Measurements from ENCODE around the gene MRPL36. TPM values are rescaled to one million over a fixed set of nuclear protein-coding genes. Genes with fewer than 3 reads are reported as not detected.

The MRPL36 gene
- total and polyA plus RNA-seq, 9 of the 15 experiments (the other 6 are each of a cell fraction or from before 2014, with no cell fraction given), result 78.3 to 557 (median 124) TPM

- BruUV-seq (replicated peaks), result no TSS peak
Observed at GRCh38 chr5:1755321-1755949, 44.2 kb downstream of the MRPL36 start.

GRCh38 chr5:1754531-1755220 lies 45.0 kb downstream of the MRPL36 start:
- intact Hi-C loops (cut with micrococcal nuclease), result no loop called here
- no peaks in the 10 kb centered on the region for H3K4me1 ChIP-seq (replicated peaks in 1 of 2; ENCODE audit: control insufficient read depth in 2 of 2, insufficient read depth in 2 of 2, low read length in 2 of 2)
- H3K27me3 ChIP-seq (ENCODE audit: control insufficient read depth in 2 of 2, insufficient read depth in 2 of 2, low read length in 2 of 2), result peaks cover 53 to 71% of the 10 kb centered on the region in 2 experiments
- H3K36me3 ChIP-seq (ENCODE audit: control insufficient read depth, insufficient read depth, low read length), result no peaks in the 10 kb centered on the region
- no peak for TF ChIP-seq NR2C1 (IDR thresholded peaks at IDR 0.05)
- TF ChIP-seq NR2C1 (tag; IDR thresholded peaks at IDR 0.05), result no peak
- TF ChIP-seq ELF1 (tag; IDR thresholded peaks at IDR 0.05), result no peak
- TF ChIP-seq ZNF444 (CRISPR knock-in tag; IDR thresholded peaks at IDR 0.05), result no peak
- no peak for TF ChIP-seq KLF6 (CRISPR knock-in tag; IDR thresholded peaks at IDR 0.05; ENCODE audit: borderline replicate concordance)
- no peak for TF ChIP-seq PYGO2 (tag; IDR thresholded peaks at IDR 0.05)
- TF ChIP-seq NFRKB (IDR thresholded peaks at IDR 0.05; ENCODE audit: low read depth), result no peak
- TF ChIP-seq POLR2AphosphoS5 (IDR thresholded peaks at IDR 0.05; ENCODE audit: control insufficient read depth, insufficient read depth, low read depth, low read length), result no peak
- no peak overlapping the region for H3K9ac ChIP-seq (ENCODE audit: insufficient read depth in 1 of 2, low read depth in 2 of 2, low read length in 2 of 2)
- H3K4me3 ChIP-seq, result no peak overlapping the region
- H3K4me2 ChIP-seq (ENCODE audit: insufficient read depth, low read length), result no peak overlapping the region
- no peaks in the 10 kb centered on the region for H3K9me1 ChIP-seq (ENCODE audit: control insufficient read depth, insufficient read depth, low read length)
- H3K27ac ChIP-seq (ENCODE audit: extremely low read depth, low read depth, low read length), result no peak overlapping the region
- no peaks in the 10 kb centered on the region for H3K79me2 ChIP-seq (ENCODE audit: control insufficient read depth, insufficient read depth, low read length)
- H3K9me3 ChIP-seq (replicated peaks; ENCODE audit: control insufficient read depth, insufficient read depth, low read depth, low read length), result peaks cover 3% of the 10 kb centered on the region; the same call in 1 of the 2 replicates
- in situ Hi-C loops (cut with MboI), result no loop called here
- POLR2A ChIA-PET, result interaction anchor here (0.6 kb wide), 1 partner anchor 114 kb away, joined by 4 read pairs; no protein-coding TSS in a partner anchor
- 0 out of 2 replicates have a peak, but pooled peaks cover 4% of the 10 kb centered on the region for H4K20me1 ChIP-seq (replicated peaks; ENCODE audit: control insufficient read depth, insufficient read depth, low read length)
- 1% methylated on average over 14 of the region's 14 CpGs for WGBS (ENCODE audit: insufficient coverage, low coverage, missing lambda C conversion rate)
- no peak for FAIRE-seq
- CTCF ChIA-PET (ENCODE audit: low intra/inter-chr PET ratio), result no interaction called here
- no peak for DNase-seq (ENCODE audit: extremely low read depth in 1 of 4, low spot score in 3 of 4)
- BruUV-seq (replicated peaks), result no TSS peak
- no peak overlapping the region for H2AFZ ChIP-seq (ENCODE audit: low read depth, low read length)
- no peak for ATAC-seq

More at GRCh38 chr5:1755321-1755949, 44.2 kb downstream of the MRPL36 start:
- FAIRE-seq (no peak), DNase-seq (ENCODE audit: extremely low read depth in 1 of 4, low spot score in 3 of 4) (no peak), ATAC-seq (no peak)
- Histone ChIP-seq H3K27ac (ENCODE audit: extremely low read depth, low read depth, low read length) (no peak overlapping the region), H3K4me3 (no peak overlapping the region), H3K27me3 (ENCODE audit: control insufficient read depth in 2 of 2, insufficient read depth in 2 of 2, low read length in 2 of 2) (peaks cover 50 to 67% of the 10 kb centered on the region in 2 experiments), H3K9me1 (ENCODE audit: control insufficient read depth, insufficient read depth, low read length) (no peaks in the 10 kb centered on the region), H3K79me2 (ENCODE audit: control insufficient read depth, insufficient read depth, low read length) (no peaks in the 10 kb centered on the region), H3K4me1 (replicated peaks in 1 of 2; ENCODE audit: control insufficient read depth in 2 of 2, insufficient read depth in 2 of 2, low read length in 2 of 2) (no peaks in the 10 kb centered on the region), H2AFZ (ENCODE audit: low read depth, low read length) (no peak overlapping the region), H3K36me3 (ENCODE audit: control insufficient read depth, insufficient read depth, low read length) (no peaks in the 10 kb centered on the region), H3K4me2 (ENCODE audit: insufficient read depth, low read length) (no peak overlapping the region), H3K9ac (ENCODE audit: insufficient read depth in 1 of 2, low read depth in 2 of 2, low read length in 2 of 2) (no peak overlapping the region), H4K20me1 (replicated peaks; ENCODE audit: control insufficient read depth, insufficient read depth, low read length) (0 out of 2 replicates have a peak, but pooled peaks cover 4% of the 10 kb centered on the region), H3K9me3 (replicated peaks; ENCODE audit: control insufficient read depth, insufficient read depth, low read depth, low read length) (peaks cover 3% of the 10 kb centered on the region; the same call in 1 of the 2 replicates)
- CTCF ChIA-PET (ENCODE audit: low intra/inter-chr PET ratio), result no interaction called here
- in situ Hi-C loops (cut with MboI), result no loop called here
- TF ChIP-seq ARID1B (IDR thresholded peaks at IDR 0.05) (no peak), CHD4 (IDR thresholded peaks at IDR 0.05; ENCODE audit: insufficient read depth, insufficient replicate concordance, low read depth, low read length, poor library complexity, severe bottlenecking) (no peak), RHOXF2B (CRISPR knock-in tag; conservative IDR thresholded peaks at IDR 0.05) (no peak), ZNF23 (CRISPR knock-in tag; IDR thresholded peaks at IDR 0.05) (no peak)
- intact Hi-C loops (cut with micrococcal nuclease), result no loop called here
- POLR2A ChIA-PET, result no interaction called here
- WGBS (ENCODE audit: insufficient coverage, low coverage, missing lambda C conversion rate), result 3% methylated on average over 14 of the region's 14 CpGs

Data from K562 (cell line).